ENCODE results near the gene KRT35. TPM values are rescaled to one million over a fixed set of nuclear protein-coding genes. Genes with fewer than 3 reads are reported as not detected.

The KRT35 gene
- total RNA-seq, 1 donor from 2014 or later, result not detected

DNA sequence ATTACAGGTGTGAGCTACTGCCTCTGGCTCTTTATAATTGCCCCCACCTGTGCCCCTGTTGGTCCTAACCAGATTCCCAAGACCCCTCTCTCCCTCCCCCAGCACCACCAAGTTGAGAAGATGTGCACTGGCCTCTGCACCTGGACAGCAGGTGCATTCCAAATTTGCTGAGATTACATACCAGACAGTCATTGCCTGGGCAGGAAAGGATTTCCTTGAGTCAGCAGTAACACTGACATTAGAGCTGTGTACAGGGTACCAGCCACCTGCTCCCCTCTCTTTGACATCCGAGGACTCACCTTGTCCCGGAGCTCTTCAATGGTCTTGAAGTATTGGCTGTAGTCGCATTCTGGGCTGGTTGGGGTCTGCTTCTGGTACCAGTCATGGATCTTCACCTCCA lies 37.1 kb upstream of the KRT35 start:
- TF ChIP-seq, protein P1, sequence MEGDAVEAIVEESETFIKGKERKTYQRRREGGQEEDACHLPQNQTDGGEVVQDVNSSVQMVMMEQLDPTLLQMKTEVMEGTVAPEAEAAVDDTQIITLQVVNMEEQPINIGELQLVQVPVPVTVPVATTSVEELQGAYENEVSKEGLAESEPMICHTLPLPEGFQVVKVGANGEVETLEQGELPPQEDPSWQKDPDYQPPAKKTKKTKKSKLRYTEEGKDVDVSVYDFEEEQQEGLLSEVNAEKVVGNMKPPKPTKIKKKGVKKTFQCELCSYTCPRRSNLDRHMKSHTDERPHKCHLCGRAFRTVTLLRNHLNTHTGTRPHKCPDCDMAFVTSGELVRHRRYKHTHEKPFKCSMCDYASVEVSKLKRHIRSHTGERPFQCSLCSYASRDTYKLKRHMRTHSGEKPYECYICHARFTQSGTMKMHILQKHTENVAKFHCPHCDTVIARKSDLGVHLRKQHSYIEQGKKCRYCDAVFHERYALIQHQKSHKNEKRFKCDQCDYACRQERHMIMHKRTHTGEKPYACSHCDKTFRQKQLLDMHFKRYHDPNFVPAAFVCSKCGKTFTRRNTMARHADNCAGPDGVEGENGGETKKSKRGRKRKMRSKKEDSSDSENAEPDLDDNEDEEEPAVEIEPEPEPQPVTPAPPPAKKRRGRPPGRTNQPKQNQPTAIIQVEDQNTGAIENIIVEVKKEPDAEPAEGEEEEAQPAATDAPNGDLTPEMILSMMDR (IDR thresholded peaks at IDR 0.05), result no peak
- ATAC-seq (ENCODE audit: low read depth) (no peak), DNase-seq (no peak)
- CTCF ChIA-PET, result interaction anchor here (1.7 kb wide), 1 partner anchor 31 kb away, joined by 8 read pairs; no protein-coding TSS in a partner anchor
- intact Hi-C loops (cut with micrococcal nuclease), result no loop called here
- Mint-ChIP-seq H3K27ac (no peak overlapping the region), H3K4me3 (no peak overlapping the region), H3K36me3 (ENCODE audit: low read depth) (no peaks in the 10 kb centered on the region), H3K4me1 (no peaks in the 10 kb centered on the region), H3K9me3 (no peaks in the 10 kb centered on the region), H3K27me3 (peaks cover 15% of the 10 kb centered on the region)
- POLR2A ChIA-PET, result no interaction called here

DNA sequence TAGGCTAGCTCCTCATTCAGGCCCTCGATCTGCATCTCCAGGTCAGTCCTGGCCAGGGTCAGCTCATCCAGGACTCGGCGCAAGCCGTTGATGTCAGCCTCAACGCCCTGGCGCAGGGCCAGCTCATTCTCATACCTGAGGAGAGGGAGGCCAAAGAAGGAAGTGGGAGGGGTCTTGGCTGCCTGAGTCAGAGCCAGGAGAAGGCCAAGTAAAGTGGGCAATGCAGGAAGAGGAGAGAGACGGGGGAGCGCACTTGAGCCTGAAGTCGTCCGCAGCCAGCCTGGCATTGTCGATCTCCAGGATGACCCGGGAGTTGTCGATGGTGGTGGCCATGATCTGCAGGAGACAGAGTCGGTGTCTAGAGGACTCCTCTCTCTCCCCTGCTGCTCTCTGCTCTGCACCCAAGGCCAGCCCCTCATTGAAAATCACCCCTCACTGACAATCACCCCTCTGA lies 35.9 kb upstream of the KRT35 start:
- Mint-ChIP-seq H3K4me1 (no peaks in the 10 kb centered on the region), H3K9me3 (no peaks in the 10 kb centered on the region), H3K27ac (no peak overlapping the region), H3K36me3 (ENCODE audit: low read depth) (no peaks in the 10 kb centered on the region), H3K27me3 (peaks cover 20% of the 10 kb centered on the region), H3K4me3 (no peak overlapping the region)
- no peak for DNase-seq
- TF ChIP-seq, protein P1 (IDR thresholded peaks at IDR 0.05), result no peak
- intact Hi-C loops (cut with micrococcal nuclease), result no loop called here
- ChIA-PET CTCF (no interaction called here), POLR2A (no interaction called here)
- no peak for ATAC-seq (ENCODE audit: low read depth)

DNA sequence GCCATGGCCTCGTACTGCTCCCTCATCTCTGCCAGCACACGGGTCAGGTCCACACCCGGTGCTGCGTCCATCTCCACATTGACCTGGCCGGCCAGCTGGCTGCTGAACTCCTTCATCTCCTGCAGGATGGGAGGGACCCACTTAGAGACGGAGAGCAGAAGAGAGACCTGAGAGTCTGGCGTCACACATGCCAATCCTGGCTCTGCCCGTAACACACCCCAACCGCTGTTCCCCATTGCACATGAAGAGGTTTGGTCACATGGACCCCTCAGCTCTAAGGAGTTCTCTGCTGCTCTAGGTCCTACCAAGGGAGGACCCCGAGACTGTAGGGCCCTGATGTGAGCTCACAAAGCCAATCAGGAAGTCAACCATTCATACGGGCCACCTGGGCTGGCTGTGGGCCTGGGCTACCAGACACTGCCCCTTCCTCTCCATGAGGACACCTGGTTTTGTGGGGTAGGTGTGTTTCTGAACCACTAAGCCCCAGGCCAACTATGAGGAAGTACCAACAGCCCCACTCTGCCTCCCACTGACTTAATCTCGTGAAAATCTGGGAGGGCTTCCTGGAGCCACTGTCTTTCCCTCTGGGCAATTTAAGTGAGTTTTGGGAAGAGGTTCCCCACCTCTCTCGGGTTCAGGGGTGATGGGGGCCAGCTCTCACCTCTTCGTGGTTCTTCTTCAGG lies 35.3 kb upstream of the KRT35 start:
- Mint-ChIP-seq H3K4me1 (no peaks in the 10 kb centered on the region), H3K36me3 (ENCODE audit: low read depth) (no peaks in the 10 kb centered on the region), H3K4me3 (no peak overlapping the region), H3K27me3 (peaks cover 20% of the 10 kb centered on the region), H3K9me3 (no peaks in the 10 kb centered on the region), H3K27ac (no peak overlapping the region)
- TF ChIP-seq, protein P1 (IDR thresholded peaks at IDR 0.05), result no peak
- ATAC-seq (ENCODE audit: low read depth), result no peak
- ChIA-PET POLR2A (no interaction called here), CTCF (no interaction called here)
- no peak for DNase-seq
- intact Hi-C loops (cut with micrococcal nuclease), result no loop called here

DNA sequence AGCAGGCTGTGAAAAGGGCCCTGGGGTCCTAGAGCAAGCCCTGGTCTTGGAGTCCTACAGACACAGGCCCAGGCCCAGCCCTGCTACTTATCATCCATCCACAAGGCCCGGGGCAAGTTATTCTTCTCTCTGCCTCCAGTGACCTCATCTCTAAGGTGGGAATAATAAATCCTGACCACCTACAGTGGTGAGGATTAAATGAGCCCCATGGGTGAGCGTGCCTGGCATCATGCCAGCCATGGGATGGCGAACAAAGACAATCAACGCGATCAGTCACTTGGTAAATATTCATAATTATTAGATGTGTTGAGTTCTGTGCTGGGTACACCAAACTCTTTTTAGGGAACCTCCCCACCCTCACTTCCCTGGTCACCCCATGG lies 32.2 kb upstream of the KRT35 start:
- intact Hi-C loops (cut with micrococcal nuclease), result no loop called here
- ATAC-seq (ENCODE audit: low read depth), result no peak
- H3K36me3 Mint-ChIP-seq (ENCODE audit: low read depth), result no peaks in the 10 kb centered on the region
- H3K4me3 Mint-ChIP-seq, result no peak overlapping the region
- H3K9me3 Mint-ChIP-seq, result no peaks in the 10 kb centered on the region
- TF ChIP-seq, protein P1 (IDR thresholded peaks at IDR 0.05), result no peak
- peaks cover 22% of the 10 kb centered on the region for H3K27me3 Mint-ChIP-seq
- H3K27ac Mint-ChIP-seq, result no peak overlapping the region
- DNase-seq, result no peak
- no peaks in the 10 kb centered on the region for H3K4me1 Mint-ChIP-seq
- POLR2A ChIA-PET, result no interaction called here
- CTCF ChIA-PET, result no interaction called here

DNA sequence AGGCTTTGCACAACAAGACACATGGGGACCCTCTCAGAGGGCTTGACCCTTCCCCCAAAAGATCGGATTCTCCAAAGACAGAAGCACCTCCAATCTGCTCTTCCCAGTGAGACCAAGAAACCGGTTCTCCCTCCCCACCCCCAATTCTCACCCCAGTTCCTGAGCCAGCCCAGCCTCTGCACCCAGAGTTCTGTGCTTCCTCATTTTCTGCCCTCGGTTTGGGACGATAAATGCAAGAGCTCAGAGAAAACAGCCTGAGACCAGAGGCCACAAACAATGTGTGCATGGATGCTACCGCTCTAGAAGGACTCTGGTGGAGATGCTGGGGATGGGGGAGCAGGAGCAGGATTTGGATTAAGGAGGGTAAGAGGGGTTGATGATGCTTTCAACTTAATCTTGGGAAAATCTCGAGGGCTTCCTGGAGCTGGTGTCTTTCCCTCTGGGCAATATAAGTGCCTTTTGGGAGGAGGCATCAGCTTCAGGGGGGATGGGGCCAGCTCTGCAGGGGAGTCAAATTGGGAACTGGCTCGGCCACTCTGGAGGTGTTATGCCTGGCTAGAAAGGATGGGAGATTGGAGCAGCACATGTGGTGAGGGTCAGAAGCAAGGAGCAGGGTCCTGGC lies 31.7 kb upstream of the KRT35 start:
- POLR2A ChIA-PET, result no interaction called here
- peaks cover 22% of the 10 kb centered on the region for H3K27me3 Mint-ChIP-seq
- CTCF ChIA-PET, result no interaction called here
- H3K9me3 Mint-ChIP-seq, result no peaks in the 10 kb centered on the region
- H3K4me1 Mint-ChIP-seq, result no peaks in the 10 kb centered on the region
- no peak overlapping the region for H3K4me3 Mint-ChIP-seq
- H3K27ac Mint-ChIP-seq, result no peak overlapping the region
- DNase-seq, result no peak
- no peaks in the 10 kb centered on the region for H3K36me3 Mint-ChIP-seq (ENCODE audit: low read depth)
- ATAC-seq (ENCODE audit: low read depth), result no peak
- TF ChIP-seq, protein P1 (IDR thresholded peaks at IDR 0.05), result no peak
- intact Hi-C loops (cut with micrococcal nuclease), result no loop called here
